ENCODE measurements around the gene OTX2.

Gene OTX2

DNA sequence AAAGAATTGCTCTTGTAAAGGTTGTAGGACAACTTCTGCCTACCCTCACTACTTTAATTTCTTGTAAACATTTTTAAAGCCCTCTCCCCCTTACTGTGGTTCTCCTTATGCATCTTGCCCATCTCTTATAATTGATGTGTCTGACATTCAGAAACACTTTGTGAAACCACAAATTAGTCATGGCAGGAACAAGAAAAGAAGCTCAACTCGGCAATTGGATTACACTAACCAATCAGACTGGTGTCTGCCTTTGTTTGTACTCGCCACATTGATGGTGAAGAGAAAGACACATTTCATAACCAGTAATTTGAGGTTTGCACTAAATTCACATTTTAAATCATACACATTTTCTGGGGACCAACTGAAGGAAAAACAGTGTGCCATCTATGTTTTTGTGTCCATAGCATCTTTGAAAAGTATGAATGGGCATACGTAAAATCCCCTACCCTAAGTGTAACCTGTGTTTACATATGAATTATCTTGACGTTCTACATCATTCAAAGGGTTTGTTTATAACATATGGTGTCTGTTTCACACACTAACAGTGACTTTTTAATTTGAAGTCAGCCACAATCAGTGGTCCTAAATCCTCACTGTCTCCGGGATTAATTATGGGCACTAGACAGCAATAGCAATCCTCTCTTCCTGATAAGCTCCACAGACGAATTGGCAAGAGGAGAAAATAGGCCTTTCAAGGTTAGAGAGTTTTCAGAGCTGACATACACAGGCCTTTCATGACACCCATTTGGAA, 49.9 kb downstream of the OTX2 start:
- DNase-seq (ENCODE audit: extremely low read depth, low read depth), result no peak
- TF ChIP-seq, protein P1, sequence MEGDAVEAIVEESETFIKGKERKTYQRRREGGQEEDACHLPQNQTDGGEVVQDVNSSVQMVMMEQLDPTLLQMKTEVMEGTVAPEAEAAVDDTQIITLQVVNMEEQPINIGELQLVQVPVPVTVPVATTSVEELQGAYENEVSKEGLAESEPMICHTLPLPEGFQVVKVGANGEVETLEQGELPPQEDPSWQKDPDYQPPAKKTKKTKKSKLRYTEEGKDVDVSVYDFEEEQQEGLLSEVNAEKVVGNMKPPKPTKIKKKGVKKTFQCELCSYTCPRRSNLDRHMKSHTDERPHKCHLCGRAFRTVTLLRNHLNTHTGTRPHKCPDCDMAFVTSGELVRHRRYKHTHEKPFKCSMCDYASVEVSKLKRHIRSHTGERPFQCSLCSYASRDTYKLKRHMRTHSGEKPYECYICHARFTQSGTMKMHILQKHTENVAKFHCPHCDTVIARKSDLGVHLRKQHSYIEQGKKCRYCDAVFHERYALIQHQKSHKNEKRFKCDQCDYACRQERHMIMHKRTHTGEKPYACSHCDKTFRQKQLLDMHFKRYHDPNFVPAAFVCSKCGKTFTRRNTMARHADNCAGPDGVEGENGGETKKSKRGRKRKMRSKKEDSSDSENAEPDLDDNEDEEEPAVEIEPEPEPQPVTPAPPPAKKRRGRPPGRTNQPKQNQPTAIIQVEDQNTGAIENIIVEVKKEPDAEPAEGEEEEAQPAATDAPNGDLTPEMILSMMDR (IDR thresholded peaks at IDR 0.05; ENCODE audit: low read depth, low read length), result no peak

DNA sequence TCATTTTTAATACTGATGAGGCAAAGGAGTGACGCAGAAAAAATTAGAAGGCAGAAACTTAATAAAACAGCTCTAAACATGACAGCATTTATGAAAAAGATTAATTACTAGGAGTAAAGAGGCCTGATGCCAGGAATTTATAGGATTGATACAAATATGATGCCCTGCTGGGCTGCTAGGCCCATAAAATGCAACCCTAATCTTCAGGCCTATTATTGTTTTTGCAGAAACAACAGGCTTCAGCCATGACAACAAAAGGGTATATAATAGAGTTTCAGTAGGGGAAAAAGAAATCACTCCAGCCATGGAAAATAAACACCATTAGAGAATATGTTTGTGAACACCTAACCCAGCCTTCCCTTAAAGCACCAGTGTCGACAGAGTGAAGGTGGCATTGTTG, 50.6 kb downstream of the OTX2 start:
- no peak for DNase-seq (ENCODE audit: extremely low read depth, low read depth)
- TF ChIP-seq, protein P1 (IDR thresholded peaks at IDR 0.05; ENCODE audit: low read depth, low read length), result no peak

DNA sequence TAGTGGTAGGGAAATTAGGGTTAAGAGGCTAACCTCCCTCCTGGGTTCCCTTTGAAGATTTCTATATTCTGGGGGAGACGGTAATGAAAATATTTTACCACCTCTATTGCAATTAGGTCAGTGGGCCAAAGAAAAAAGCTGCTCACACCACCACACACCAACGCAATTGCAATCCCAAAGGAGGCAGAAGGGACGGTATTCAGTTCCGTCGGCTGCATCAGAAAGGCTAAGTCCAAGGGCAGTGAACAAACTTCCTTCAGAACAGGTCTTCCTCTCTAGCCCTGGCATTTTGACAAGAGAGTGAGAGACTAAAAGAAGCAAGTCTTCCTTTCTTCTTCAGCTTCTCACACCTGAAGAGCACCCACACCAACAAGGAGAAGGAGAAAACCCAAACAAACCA, 51.2 kb downstream of the OTX2 start:
- TF ChIP-seq, protein P1 (IDR thresholded peaks at IDR 0.05; ENCODE audit: low read depth, low read length), result no peak
- DNase-seq (ENCODE audit: extremely low read depth, low read depth), result no peak

DNA sequence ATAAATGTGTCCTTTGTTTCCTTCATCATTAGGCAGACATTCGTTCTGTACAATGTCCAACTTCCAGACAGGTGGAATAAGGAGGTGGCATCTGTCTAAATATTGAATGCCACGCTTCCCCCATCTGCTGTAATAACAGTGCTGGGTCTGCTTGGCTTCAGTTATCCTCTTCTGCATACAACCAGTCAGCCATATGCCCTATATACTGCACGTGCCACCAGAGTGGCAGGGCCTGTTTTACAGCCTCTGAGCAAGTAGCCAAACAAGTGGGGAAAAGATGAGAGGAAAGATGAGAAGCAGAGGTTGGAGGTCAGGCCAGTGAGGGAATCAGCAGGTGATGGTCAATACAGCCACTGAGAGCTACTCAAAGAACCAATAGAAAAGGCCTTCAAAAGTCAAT, 55.4 kb downstream of the OTX2 start:
- DNase-seq (ENCODE audit: extremely low read depth, low read depth), result no peak
- TF ChIP-seq, protein P1 (IDR thresholded peaks at IDR 0.05; ENCODE audit: low read depth, low read length), result no peak

DNA sequence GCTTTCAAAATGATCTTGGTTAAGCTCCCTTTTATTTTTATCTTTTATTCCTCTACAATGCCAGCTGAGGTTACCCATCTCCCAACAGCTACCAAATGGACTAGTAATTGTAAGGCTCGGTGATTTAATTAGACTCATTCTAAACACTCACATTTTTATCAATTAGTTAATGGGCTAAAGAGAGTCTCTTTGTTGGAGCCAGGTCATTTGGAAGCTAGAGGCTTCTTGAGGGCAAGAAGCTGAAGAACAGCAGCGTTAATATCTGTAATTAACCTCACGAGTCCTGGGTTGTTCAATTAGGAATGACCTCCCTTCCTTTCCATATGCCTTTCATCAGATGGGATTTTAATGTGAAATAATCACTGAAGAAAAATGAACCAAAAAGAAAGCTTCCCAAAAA, 56.9 kb downstream of the OTX2 start:
- TF ChIP-seq, protein P1 (IDR thresholded peaks at IDR 0.05; ENCODE audit: low read depth, low read length), result no peak
- DNase-seq (ENCODE audit: extremely low read depth, low read depth), result no peak

DNA sequence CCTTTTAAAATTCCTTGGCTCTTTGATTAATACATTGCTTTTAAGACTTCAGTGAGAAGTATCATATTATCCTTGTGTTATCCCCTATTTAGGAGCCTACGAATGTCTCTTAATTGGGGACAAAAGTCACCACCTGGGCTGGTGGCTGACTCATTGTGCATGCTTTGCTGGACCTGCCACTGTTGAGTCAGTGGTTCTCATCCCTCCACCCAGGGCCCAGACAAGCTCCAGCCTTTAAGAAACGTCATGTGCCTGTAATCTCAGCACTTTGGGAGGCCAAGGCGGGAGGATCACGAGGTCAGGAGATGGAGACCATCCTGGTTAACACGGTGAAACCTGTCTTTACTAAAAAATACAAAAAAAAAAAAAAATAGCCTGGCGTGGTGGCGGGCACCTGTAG, 57.9 kb downstream of the OTX2 start:
- TF ChIP-seq, protein P1 (IDR thresholded peaks at IDR 0.05; ENCODE audit: low read depth, low read length), result no peak
- DNase-seq (ENCODE audit: extremely low read depth, low read depth), result no peak

DNA sequence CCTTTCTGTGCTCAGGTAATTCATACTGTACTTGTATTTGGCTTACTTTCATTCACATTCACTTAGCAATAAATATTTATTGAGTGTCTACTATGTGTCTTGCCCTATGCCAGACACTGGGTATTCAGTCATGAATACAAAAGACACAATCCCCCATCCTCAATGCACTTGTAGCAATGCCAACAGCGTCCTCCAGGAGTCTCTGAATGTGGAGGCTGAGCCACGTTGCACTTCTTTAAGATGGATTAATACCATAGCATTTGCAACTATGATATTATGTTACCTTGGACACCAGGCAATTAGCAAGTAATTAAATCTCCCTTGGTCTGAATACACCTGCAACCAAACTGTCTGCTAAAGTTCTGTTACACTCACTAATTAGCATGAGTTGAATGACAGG, 58.8 kb downstream of the OTX2 start:
- no peak for DNase-seq (ENCODE audit: extremely low read depth, low read depth)
- TF ChIP-seq, protein P1 (IDR thresholded peaks at IDR 0.05; ENCODE audit: low read depth, low read length), result no peak
